GM21381 (cell line): ENCODE results near the gene CCDC192.
"Not testable (repeated sequence)": the region's sequence is repeated elsewhere in the genome, so short reads cannot be mapped to it uniquely, and the experiment has no call there.

Source experiments
- ATAC-seq: cut with Tn5 transposase; IDR thresholded peaks from one replicate; pipeline ENCODE4 v1.9.1; 2021; ENCODE audit warnings: mild to moderate bottlenecking, moderate library complexity; ENCODE audit not compliant: unreplicated experiment

The CCDC192 gene

DNA sequence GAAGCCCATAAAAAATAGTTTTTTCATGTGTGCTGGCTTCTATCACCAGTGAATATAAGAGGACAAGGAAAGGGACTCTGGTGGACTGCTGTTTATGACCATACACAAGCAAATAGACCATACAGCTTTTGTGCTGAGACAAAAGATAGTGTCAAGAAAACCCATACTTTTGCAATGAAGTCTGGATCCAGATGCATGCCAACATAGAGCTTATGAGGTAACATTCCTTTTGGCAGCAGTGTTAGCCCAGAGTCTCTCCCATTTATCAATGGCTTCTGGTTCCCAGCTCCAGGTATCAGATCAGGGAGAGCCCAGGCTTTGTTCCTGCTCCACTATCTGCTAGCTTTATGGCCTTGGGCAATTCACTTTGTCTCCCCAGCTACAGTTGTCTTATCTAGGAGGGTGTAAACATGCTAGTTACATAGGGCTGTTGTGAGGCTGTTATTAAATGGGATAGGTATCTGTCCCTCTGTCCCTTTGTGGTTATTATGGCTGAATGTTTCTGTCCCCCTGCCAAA is 55.6 kb downstream of the CCDC192 start:
- no peak for ATAC-seq

GRCh38 chr5:127761869-127762268 is 58.7 kb downstream of the CCDC192 start:
- no peak for ATAC-seq

GRCh38 chr5:127762412-127762811 is 59.2 kb downstream of the CCDC192 start:
- ATAC-seq = no peak

GRCh38 chr5:127766676-127767335 is 63.6 kb downstream of the CCDC192 start:
- ATAC-seq = no peak

DNA sequence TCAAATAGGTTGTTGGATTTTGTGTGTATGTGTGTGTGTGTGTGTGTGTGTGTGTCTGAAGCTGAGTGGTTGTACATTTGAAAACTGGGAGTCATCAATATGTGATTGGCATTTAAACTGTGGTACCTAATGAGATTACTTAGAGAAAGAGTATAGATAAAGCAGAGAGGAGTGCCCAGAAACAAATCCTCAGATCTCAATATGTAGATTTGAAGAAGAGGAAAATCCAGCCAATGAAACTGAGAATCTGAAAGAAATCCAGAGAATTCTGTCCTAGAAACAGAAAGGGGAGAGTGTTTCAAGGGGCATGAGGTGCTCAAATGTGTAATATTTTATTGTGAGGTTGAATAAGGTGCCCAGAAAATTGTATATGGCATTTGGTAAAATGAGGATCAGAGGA is 66.2 kb downstream of the CCDC192 start:
- ATAC-seq = no peak

- ATAC-seq = no peak
Measured at GRCh38 chr5:127770272-127770671, 67.1 kb downstream of the CCDC192 start.

- ATAC-seq = no peak
Measured at GRCh38 chr5:127772531-127772930, 69.3 kb downstream of the CCDC192 start.

DNA sequence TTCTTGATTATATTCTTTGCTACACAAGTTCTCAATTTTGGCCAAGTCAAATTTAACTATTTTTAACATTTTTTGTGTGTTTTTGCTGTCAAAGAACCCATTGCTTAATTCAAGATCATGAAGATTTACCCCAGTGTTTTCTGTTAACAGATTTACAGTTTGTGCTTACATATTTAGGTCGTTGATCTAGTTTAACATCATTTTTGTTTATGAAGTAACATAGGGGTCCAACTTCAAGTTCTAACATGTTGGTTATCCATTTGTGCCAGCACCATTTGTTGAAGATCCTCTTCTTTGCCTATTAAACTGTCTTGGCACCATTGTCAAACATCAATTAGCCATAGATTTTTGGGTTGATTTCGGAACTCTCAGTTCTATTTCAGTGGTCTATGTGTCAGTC is 71.0 kb downstream of the CCDC192 start:
- no peak for ATAC-seq

DNA sequence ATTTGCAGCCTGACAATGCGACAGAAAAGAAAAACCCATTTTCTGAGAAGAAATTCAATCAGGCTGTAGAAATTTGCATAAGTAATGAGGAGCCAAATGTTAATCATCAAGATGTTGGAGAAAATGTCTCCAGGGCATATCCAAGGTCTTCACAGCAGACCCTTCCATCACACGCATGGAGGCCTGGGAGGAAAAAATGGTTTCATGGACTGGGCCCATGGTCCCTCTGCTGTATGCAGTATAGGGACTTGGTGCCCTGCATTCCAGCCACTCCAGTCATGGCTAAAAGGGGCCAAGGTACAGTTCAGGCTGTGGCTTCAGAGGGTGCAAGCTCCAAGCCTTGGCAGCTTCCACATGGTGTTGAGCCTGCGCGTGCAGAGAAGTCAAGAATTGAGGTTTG is 73.3 kb downstream of the CCDC192 start:
- no peak for ATAC-seq

GRCh38 chr5:127777957-127778356 is 74.8 kb downstream of the CCDC192 start:
- no peak for ATAC-seq

- ATAC-seq = not testable (repeated sequence)
Measured at GRCh38 chr5:127782450-127782849, 79.3 kb downstream of the CCDC192 start.

DNA sequence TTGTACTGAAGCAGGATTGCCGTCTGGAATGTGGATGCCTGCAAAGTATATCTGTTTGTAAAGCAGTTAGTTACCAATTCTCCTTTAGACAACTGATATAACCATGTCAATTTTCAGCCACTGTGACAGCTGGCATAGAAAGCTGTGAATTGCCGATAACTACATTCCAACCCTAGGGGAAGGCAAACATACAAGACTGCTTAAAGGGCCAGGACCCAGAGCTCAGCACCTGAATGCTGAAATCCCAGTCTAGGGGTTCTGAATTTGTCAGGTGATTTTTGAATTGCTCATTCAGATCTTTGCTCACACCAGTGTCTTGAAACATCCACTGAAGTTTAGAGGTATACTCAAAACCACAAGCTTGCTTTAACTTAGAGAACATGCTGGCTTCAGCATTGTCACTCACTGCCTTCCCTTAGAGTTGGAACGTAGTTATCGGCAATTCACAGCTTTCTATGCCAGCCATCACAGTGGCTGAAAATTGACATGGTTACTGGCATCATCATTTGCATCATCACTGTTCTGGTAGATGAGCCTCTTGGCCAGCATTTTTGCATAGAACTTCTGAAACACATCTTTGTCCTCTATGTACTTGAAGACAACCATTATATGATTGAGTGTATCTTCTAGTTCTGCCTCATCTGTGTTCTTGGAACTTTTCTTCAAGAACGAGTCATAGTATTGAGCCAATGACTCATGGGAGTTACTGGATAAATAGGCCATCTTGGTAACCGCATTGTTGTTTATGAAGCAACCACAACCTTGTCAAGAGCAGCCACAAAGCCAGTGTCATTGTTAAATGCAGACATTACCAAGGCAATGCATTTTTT is 82.1 kb downstream of the CCDC192 start:
- ATAC-seq = peak; percentile 61

DNA sequence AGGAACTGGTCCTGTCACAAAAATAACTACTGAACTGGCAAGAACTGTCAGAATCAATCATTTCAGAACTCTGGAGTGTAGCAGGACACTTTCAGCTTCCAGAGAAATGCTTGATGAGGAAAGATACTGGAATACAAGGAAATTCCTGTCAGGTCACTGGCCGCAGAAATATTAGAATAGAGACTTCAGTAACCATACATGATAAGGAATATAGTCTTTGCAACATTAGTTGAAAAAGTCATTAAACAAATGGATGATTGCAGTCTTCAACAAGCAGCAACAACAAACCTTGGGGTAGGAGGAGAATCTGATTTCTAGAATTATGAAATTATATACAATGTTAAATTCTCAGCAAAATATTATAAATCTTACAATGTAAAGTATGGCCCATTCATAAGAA is 88.2 kb downstream of the CCDC192 start:
- ATAC-seq = no peak

DNA sequence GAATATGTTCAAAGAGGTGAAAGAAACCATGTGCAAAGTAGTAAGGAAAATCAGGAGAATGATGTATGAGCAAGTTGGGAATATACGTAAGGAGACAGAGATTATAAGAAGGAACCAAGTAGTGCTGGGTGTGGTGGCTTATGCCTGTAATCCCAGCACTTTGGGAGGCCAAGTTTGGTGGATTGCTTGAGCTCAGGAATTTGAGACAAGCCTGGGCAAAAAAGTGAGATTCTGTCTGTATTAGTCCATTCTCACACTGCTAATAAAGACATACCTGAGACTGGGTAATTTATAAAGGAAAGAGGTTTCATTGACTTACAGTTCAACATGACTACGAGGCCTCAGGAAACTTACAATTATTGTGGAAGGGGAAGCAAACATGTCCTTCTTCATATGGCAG is 88.7 kb downstream of the CCDC192 start:
- not testable (repeated sequence) for ATAC-seq

DNA sequence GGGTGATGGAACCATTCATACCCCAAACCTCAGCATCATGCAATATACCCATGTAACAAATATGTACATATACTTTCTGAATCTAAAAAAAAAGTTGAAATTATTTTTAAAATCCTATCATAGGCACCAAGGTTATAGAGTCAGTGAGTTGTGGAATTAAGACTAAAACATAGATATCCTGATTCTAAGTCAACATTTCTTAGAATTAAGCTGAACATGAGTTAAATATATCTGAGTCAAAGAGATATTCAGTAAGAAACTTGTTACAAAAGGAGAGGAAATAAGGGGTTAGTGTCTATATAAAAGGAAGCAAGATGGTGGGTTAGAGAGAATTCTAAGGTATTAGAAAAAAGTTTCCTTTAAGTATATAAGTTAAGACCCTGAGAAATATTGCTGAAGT is 89.9 kb downstream of the CCDC192 start:
- no peak for ATAC-seq

GRCh38 chr5:127793879-127794278 is 90.7 kb downstream of the CCDC192 start:
- ATAC-seq = no peak

DNA sequence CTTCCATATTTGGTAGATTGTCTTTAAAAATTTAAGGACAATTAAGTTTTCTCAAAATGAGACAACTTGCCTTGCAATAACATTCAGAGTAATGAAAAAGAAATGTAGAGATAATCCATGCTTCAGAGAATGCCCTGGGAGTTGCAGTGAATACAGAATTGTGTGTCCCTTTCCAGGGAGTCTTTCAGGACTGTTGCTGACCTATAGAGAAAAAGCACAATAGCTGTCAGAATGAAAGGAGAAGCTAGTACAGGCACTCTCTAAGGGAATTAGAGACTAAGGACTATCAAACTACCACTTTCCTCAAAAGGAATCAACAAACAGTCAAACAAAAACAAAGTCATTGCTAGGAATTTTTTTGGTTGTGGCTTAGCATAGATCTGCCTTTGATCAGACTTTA is 93.0 kb downstream of the CCDC192 start:
- no peak for ATAC-seq

- ATAC-seq = no peak
Measured at GRCh38 chr5:127799293-127799905, 96.2 kb downstream of the CCDC192 start.

GRCh38 chr5:127801751-127802476 is 98.7 kb downstream of the CCDC192 start:
- no peak for ATAC-seq

- ATAC-seq = no peak
Measured at GRCh38 chr5:127802477-127802865, 99.3 kb downstream of the CCDC192 start.

GRCh38 chr5:127804886-127805426 is 101.8 kb downstream of the CCDC192 start:
- ATAC-seq = no peak
